ENCODE results near the gene COL4A3. TPM values are rescaled to one million over a fixed set of nuclear protein-coding genes. Genes with fewer than 3 reads are reported as not detected.

The COL4A3 gene
- total RNA-seq, 1 experiment from 2014 or later, result 0.15 TPM

DNA sequence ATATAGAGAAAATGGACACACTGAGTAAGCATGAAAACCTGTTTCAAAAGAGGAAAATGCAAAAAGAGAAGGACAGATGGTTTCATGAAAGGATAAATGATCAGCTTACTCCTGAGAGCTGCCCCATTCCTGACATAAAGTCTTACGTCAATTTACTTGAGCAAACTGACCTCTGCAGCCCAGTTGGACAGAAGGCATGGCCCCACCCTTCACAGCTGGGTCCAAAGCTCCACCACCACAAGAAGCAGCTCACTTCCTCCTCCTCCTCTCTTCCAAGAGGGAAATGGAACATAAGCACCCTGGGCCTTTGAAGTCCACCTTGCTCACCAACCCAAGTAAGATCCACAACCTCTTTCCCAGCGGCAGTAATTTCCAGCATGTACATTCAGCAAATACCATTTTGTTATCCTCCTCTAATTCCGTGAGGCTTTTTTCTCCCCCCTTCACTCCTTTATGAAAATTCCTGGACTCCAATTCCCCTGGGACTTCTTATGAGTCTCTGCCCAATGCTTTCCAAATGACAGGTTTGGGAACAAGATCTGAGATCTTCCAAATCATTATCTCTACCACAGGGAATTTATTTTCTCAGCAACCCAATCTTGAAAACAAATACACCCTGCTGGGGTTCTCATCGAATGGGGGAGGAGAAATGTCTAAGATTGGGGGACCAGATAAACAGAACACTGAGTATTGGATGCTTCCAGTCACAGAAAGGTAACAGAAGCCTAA is 10.5 kb upstream of the COL4A3 start:
- Histone ChIP-seq H2BK20ac (ENCODE audit: low read depth, low read length, poor library complexity, severe bottlenecking) (no peak overlapping the region), H3K27me3 (ENCODE audit: insufficient read depth, low read length) (no peaks in the 10 kb centered on the region), H3T11ph (ENCODE audit: low read length) (no peak overlapping the region), H3K9me3 (ENCODE audit: control insufficient read depth, low read depth, low read length) (no peaks in the 10 kb centered on the region), H3K23me2 (ENCODE audit: insufficient read length, low read depth, low read length, poor library complexity, severe bottlenecking) (no peaks in the 10 kb centered on the region), H3K79me2 (ENCODE audit: insufficient read depth, low read length) (no peaks in the 10 kb centered on the region), H3K9ac (ENCODE audit: extremely low read depth, insufficient read length, low read length) (no peak overlapping the region), H3K4ac (ENCODE audit: low read depth, low read length) (no peak overlapping the region), H3K4me1 (ENCODE audit: insufficient read depth, low read length) (no peaks in the 10 kb centered on the region), H3K27ac (ENCODE audit: insufficient read length, low read depth, low read length) (no peak overlapping the region), H3K23ac (ENCODE audit: insufficient read length, low read depth, low read length) (no peak overlapping the region), H3K56ac (ENCODE audit: insufficient read length, low read depth, low read length) (no peak overlapping the region), H2BK15ac (ENCODE audit: low read depth, low read length) (no peak overlapping the region), H3K4me2 (ENCODE audit: insufficient read depth, insufficient read length, low read length) (no peak overlapping the region), H3K14ac (ENCODE audit: insufficient read depth, low read length) (no peak overlapping the region), H4K20me1 (ENCODE audit: control insufficient read depth, insufficient read depth, insufficient read length) (no peaks in the 10 kb centered on the region), H4K5ac (ENCODE audit: insufficient read length, low read depth, low read length) (no peak overlapping the region), H4K8ac (replicated peaks; ENCODE audit: insufficient read length, low read depth, low read length) (no peak overlapping the region), H2BK12ac (ENCODE audit: insufficient read length, low read depth, low read length) (no peak overlapping the region), H2BK5ac (ENCODE audit: insufficient read length, low read length) (no peak overlapping the region), H3K18ac (ENCODE audit: insufficient read length, low read depth, low read length) (no peak overlapping the region), H2AK5ac (ENCODE audit: insufficient read length, low read length) (no peak overlapping the region), H4K91ac (ENCODE audit: insufficient read length, low read depth, low read length) (no peak overlapping the region), H2AFZ (ENCODE audit: low read length) (no peak overlapping the region), H2BK120ac (ENCODE audit: low read depth, low read length, poor library complexity, severe bottlenecking) (no peak overlapping the region), H3K79me1 (ENCODE audit: insufficient read depth, low read depth, low read length, poor library complexity, severe bottlenecking) (no peaks in the 10 kb centered on the region)
- WGBS (ENCODE audit: extremely low coverage, insufficient read length, low lambda C conversion rate), result no CpG with 5 or more reads among the region's 4 CpGs
- DNase-seq, result no peak
- no peak for TF ChIP-seq CTCF (conservative IDR thresholded peaks at IDR 0.05)
- peaks cover 0 to 1% of the 10 kb centered on the region in 2 experiments; a peak in 4 of 5 replicates for H3K9me3 Mint-ChIP-seq
- H3K4me1 Mint-ChIP-seq, result peaks cover 5 to 12% of the 10 kb centered on the region in 2 experiments; a peak in 2 of 4 replicates
- no peaks in the 10 kb centered on the region for H3K36me3 Mint-ChIP-seq (ENCODE audit: insufficient read depth in 1 of 3, low read depth in 3 of 3)
- no peak overlapping the region; a peak in 1 of 7 replicates for H3K27ac Mint-ChIP-seq
- no peak overlapping the region for H3K4me3 Mint-ChIP-seq
- H3K27me3 Mint-ChIP-seq (ENCODE audit: low read depth), result no peaks in the 10 kb centered on the region
